ENCODE measurements around the gene PTK7. TPM values are rescaled to one million over a fixed set of nuclear protein-coding genes. Genes with fewer than 3 reads are reported as not detected.

The PTK7 gene
- total RNA-seq, 1 donor from 2014 or later = 68.0 TPM

DNA sequence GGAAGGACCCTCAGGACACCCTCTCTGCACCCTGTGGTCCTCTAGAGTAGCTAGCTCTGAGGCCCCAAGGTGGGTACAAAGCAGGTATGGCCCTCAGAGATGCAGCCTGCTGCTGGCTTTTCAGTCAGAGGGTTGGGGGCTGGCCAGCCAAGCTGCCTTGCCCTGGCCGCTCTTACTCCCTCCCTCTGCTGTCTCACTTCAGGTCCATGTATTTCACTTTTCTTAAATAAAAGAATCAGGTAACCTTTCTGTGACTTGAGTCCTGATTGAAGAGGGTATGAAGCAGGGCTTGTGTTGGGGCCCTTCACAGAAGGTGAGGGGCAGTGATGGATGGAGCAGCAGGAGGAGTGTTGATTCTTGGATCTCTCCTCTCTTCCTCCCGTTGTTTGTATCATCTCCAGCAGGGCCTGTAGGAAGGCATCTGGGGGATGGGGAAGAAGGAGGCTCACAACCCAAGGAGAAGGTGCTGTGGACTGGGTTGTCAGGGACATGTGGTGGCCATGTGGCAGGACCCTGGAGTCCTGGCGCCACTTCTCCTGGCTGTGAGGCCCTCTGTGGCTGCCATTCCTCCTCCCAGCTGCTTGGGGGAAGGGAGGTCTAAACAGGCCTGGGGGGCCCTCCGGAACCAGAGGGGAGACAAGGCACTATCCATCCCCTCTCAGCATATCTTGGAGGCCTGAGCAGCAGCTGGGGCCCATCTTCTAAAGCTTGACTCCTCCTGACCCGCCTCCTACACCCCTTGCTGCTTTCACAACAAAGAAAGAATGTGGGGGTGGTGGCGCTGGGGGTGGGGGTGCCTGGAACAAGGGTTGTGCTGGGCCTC, 1.1 kb upstream of the PTK7 start:
- peak overlapping the region; percentile 72 for H3K27ac Mint-ChIP-seq
- no peak for DNase-seq (ENCODE audit: low spot score)
- H3K4me1 Mint-ChIP-seq = peaks cover 39% of the 10 kb centered on the region

DNA sequence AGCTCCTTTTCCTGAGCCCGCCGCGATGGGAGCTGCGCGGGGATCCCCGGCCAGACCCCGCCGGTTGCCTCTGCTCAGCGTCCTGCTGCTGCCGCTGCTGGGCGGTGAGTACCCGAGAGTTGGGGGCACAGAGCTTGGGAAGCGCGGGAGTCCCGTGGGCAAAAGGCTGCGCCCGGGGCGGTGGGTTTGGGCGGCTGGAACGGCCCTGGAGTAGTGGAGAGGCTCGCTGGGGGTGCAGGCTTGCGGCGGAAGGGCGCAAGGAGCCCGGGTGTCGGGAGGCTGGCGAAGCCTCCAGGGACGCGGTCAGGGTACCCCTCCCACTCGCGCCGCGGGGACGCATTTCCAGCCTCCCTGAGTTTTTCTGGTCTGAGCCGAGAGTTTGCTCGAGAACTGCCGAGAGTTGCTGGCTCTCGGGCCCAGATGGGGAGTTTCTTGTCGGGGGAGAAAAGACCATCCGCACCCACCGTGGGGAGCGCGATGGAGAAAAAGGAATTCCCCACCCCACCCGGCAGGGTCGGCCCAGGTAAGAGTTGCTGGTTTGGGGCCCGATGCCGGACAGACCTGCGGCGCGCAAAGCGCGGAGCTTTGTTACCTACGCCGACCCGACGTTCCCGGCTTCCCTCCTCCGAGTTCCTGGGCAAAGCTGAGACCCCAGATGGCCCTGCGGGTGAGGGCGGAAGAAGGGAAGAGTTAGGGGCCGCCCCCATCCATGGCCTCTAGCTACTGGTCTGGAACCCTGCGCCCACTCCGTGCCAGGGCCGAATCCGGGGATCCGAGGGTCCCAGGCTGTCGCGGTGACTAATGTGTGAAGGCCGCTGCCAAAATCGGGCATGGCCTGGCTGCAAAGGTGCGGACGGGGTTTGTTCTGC, 584 bp downstream of the PTK7 start:
- Histone ChIP-seq H3K27ac (peak overlapping the region; percentile 24), H3K4me1 (peaks cover 28% of the 10 kb centered on the region), H3F3A (ENCODE audit: low read depth) (peaks cover 18% of the 10 kb centered on the region), H3K4me3 (peak overlapping the region; percentile 99), H3K4me2 (peak overlapping the region; percentile 96), H2AFZ (replicated peaks) (peak overlapping the region; percentile 76), H3K9me3 (ENCODE audit: low read depth) (no peaks in the 10 kb centered on the region), H3K79me2 (ENCODE audit: low read depth) (peaks cover 54% of the 10 kb centered on the region), H3K27me3 (no peaks in the 10 kb centered on the region), H3K9ac (peak overlapping the region; percentile 82), H3K36me3 (no peaks in the 10 kb centered on the region), H4K20me1 (ENCODE audit: low read depth) (peaks cover 49% of the 10 kb centered on the region)
- H3K9me3 Mint-ChIP-seq = no peaks in the 10 kb centered on the region
- H3K27me3 Mint-ChIP-seq (ENCODE audit: insufficient read depth, low read depth) = peaks cover 5% of the 10 kb centered on the region
- peaks cover 14% of the 10 kb centered on the region for H3K36me3 Mint-ChIP-seq
- no peak for TF ChIP-seq EZH2phosphoT487 (IDR thresholded peaks at IDR 0.05)
- TF ChIP-seq, protein P1, sequence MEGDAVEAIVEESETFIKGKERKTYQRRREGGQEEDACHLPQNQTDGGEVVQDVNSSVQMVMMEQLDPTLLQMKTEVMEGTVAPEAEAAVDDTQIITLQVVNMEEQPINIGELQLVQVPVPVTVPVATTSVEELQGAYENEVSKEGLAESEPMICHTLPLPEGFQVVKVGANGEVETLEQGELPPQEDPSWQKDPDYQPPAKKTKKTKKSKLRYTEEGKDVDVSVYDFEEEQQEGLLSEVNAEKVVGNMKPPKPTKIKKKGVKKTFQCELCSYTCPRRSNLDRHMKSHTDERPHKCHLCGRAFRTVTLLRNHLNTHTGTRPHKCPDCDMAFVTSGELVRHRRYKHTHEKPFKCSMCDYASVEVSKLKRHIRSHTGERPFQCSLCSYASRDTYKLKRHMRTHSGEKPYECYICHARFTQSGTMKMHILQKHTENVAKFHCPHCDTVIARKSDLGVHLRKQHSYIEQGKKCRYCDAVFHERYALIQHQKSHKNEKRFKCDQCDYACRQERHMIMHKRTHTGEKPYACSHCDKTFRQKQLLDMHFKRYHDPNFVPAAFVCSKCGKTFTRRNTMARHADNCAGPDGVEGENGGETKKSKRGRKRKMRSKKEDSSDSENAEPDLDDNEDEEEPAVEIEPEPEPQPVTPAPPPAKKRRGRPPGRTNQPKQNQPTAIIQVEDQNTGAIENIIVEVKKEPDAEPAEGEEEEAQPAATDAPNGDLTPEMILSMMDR (IDR thresholded peaks at IDR 0.05) = no peak
- no peak for TF ChIP-seq EZH2 (IDR thresholded peaks at IDR 0.05)
- no peak overlapping the region for H3K27ac Mint-ChIP-seq
- peaks cover 35% of the 10 kb centered on the region for H3K4me1 Mint-ChIP-seq
- peak overlapping the region; percentile 91 for H3K4me3 Mint-ChIP-seq
- peak; percentile 78 for DNase-seq (ENCODE audit: low spot score)

More for the DNA sequence above, 1.1 kb upstream of the PTK7 start:
- H3K27me3 Mint-ChIP-seq (ENCODE audit: insufficient read depth, low read depth) = peaks cover 5% of the 10 kb centered on the region
- H3K4me2 ChIP-seq = peak overlapping the region; percentile 73
- H3K36me3 Mint-ChIP-seq = peaks cover 9% of the 10 kb centered on the region
- no peaks in the 10 kb centered on the region for H3K36me3 ChIP-seq
- H4K20me1 ChIP-seq (ENCODE audit: low read depth) = peaks cover 37% of the 10 kb centered on the region
- no peak overlapping the region for H3K9ac ChIP-seq
- peak overlapping the region; percentile 99 for H3K4me3 ChIP-seq
- no peak overlapping the region for H2AFZ ChIP-seq (replicated peaks)
- no peaks in the 10 kb centered on the region for H3K9me3 Mint-ChIP-seq
- TF ChIP-seq EZH2phosphoT487 (IDR thresholded peaks at IDR 0.05) = no peak
- no peak for TF ChIP-seq EZH2 (IDR thresholded peaks at IDR 0.05)
- TF ChIP-seq, protein P1 (IDR thresholded peaks at IDR 0.05) = no peak
- H3F3A ChIP-seq (ENCODE audit: low read depth) = peaks cover 18% of the 10 kb centered on the region
- peaks cover 38% of the 10 kb centered on the region for H3K79me2 ChIP-seq (ENCODE audit: low read depth)
- peak overlapping the region; percentile 84 for H3K4me3 Mint-ChIP-seq
- no peaks in the 10 kb centered on the region for H3K27me3 ChIP-seq
- H3K27ac ChIP-seq = no peak overlapping the region
- no peaks in the 10 kb centered on the region for H3K9me3 ChIP-seq (ENCODE audit: low read depth)
- peaks cover 28% of the 10 kb centered on the region for H3K4me1 ChIP-seq

DNA sequence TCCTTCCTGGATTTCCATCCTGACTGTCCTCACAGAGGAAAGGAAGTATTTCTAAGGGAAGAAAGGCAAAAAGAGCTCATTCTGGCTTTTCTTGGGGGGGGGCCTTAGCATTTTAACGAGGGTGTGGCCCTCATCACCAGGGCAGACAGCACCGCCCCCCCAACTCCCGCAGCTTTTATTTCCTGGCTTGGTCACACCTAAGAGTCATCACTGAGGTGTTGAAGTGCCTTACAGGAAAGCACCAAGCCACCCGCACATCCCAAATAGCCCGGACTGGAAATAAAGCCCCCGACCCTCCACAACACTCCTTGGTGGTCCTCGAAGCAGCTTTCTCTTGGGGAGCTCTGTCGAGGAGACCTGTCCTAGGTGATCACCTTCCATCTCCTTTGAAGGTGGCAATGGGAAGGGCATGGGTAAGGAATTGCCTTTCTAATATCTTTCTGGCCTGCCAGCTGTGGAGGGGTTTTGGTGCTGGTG, 1.3 kb downstream of the PTK7 start:
- Mint-ChIP-seq H3K4me3 (peak overlapping the region; percentile 91), H3K27ac (no peak overlapping the region), H3K36me3 (peaks cover 11% of the 10 kb centered on the region), H3K27me3 (ENCODE audit: insufficient read depth, low read depth) (peaks cover 5% of the 10 kb centered on the region), H3K9me3 (no peaks in the 10 kb centered on the region), H3K4me1 (peaks cover 35% of the 10 kb centered on the region)
- Histone ChIP-seq H3K27ac (no peak overlapping the region), H3K9ac (peak overlapping the region; percentile 82), H3K27me3 (no peaks in the 10 kb centered on the region), H3K4me3 (peak overlapping the region; percentile 99), H3K9me3 (ENCODE audit: low read depth) (no peaks in the 10 kb centered on the region), H3K36me3 (no peaks in the 10 kb centered on the region), H4K20me1 (ENCODE audit: low read depth) (peaks cover 55% of the 10 kb centered on the region), H3K79me2 (ENCODE audit: low read depth) (peaks cover 61% of the 10 kb centered on the region), H3K4me1 (peaks cover 28% of the 10 kb centered on the region), H3F3A (ENCODE audit: low read depth) (peaks cover 18% of the 10 kb centered on the region), H2AFZ (replicated peaks) (no peak overlapping the region), H3K4me2 (peak overlapping the region; percentile 96)
- TF ChIP-seq, protein P1 (IDR thresholded peaks at IDR 0.05) = no peak
- TF ChIP-seq EZH2phosphoT487 (IDR thresholded peaks at IDR 0.05) (no peak), EZH2 (IDR thresholded peaks at IDR 0.05) (no peak)
- DNase-seq (ENCODE audit: low spot score) = no peak

Measured in neural progenitor cell (in vitro differentiated cells).